ENCODE results near the gene GLIS1. TPM values are rescaled to one million over a fixed set of nuclear protein-coding genes. Genes with fewer than 3 reads are reported as not detected.

The GLIS1 gene
- total RNA-seq, 1 donor from 2014 or later = 0.07 TPM

DNA sequence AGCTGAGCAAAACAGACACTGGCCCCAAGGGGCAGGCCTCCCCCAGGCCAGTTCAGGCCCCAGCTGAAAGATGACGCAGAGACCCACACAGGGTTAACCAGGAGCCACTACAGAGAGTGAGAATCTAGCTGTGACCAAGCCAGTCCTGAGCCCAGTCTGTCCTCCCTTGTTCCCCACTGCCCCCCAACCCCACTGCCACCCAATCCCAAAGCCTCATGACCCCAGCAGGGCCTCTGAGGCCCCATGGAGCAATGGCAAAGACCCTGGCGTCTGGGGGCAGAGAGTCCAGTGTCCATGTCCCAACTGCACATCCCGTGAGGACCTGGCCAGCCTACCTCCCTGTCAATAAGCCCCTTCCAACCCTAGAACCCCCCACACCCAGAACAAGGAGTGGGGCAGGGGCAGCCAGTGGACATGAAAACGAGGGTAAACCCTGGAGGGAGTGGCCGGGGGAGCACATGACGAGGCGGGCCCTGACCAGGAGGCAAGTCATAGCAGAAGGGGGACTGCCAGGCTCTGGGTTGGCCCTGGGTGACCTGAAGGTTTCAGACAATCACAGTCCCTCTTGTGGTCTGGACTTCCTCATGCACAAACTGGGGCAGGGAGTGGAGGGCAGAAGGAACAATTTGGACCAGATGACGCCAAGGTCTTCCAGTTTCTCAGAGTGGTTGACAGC is 100.5 kb downstream of the GLIS1 start:
- Histone ChIP-seq H3K9ac (ENCODE audit: low read length) (no peak overlapping the region), H3K79me2 (ENCODE audit: insufficient read depth, low read length) (peaks cover 69% of the 10 kb centered on the region), H3K9me3 (ENCODE audit: insufficient read depth, low read depth, low read length) (no peaks in the 10 kb centered on the region), H3K27ac (ENCODE audit: low read depth, low read length) (no peak overlapping the region), H3K4me2 (ENCODE audit: low read length) (no peak overlapping the region), H3K4me1 (ENCODE audit: insufficient read depth, low read length) (peaks cover 11% of the 10 kb centered on the region), H3K36me3 (ENCODE audit: insufficient read depth, low read length) (no peaks in the 10 kb centered on the region), H3K4me3 (ENCODE audit: insufficient read depth, low read depth, low read length) (no peak overlapping the region), H2AFZ (ENCODE audit: low read depth, low read length) (no peak overlapping the region), H3K27me3 (ENCODE audit: insufficient read depth, low read length) (no peaks in the 10 kb centered on the region), H4K20me1 (ENCODE audit: insufficient read depth, low read length) (peaks cover 99% of the 10 kb centered on the region)
- no peak for TF ChIP-seq EZH2 (IDR thresholded peaks at IDR 0.05; ENCODE audit: insufficient read depth, low read length)
- TF ChIP-seq, protein P1, sequence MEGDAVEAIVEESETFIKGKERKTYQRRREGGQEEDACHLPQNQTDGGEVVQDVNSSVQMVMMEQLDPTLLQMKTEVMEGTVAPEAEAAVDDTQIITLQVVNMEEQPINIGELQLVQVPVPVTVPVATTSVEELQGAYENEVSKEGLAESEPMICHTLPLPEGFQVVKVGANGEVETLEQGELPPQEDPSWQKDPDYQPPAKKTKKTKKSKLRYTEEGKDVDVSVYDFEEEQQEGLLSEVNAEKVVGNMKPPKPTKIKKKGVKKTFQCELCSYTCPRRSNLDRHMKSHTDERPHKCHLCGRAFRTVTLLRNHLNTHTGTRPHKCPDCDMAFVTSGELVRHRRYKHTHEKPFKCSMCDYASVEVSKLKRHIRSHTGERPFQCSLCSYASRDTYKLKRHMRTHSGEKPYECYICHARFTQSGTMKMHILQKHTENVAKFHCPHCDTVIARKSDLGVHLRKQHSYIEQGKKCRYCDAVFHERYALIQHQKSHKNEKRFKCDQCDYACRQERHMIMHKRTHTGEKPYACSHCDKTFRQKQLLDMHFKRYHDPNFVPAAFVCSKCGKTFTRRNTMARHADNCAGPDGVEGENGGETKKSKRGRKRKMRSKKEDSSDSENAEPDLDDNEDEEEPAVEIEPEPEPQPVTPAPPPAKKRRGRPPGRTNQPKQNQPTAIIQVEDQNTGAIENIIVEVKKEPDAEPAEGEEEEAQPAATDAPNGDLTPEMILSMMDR (IDR thresholded peaks at IDR 0.05; ENCODE audit: insufficient read depth, low read depth, low read length) = no peak
- no peak overlapping the region for H3K4me3 Mint-ChIP-seq (ENCODE audit: unreplicated experiment)
- H3K36me3 Mint-ChIP-seq (ENCODE audit: low read depth, unreplicated experiment) = no peaks in the 10 kb centered on the region
- FAIRE-seq (no peak), DNase-seq (ENCODE audit: low read depth) (no peak)
- no peak overlapping the region for H3K27ac Mint-ChIP-seq (ENCODE audit: unreplicated experiment)
- H3K9me3 Mint-ChIP-seq (ENCODE audit: unreplicated experiment) = peaks cover 2% of the 10 kb centered on the region
- H3K27me3 Mint-ChIP-seq (ENCODE audit: low read depth, unreplicated experiment) = peaks cover 35% of the 10 kb centered on the region
- no peaks in the 10 kb centered on the region for H3K4me1 Mint-ChIP-seq (ENCODE audit: low read depth, unreplicated experiment)

DNA sequence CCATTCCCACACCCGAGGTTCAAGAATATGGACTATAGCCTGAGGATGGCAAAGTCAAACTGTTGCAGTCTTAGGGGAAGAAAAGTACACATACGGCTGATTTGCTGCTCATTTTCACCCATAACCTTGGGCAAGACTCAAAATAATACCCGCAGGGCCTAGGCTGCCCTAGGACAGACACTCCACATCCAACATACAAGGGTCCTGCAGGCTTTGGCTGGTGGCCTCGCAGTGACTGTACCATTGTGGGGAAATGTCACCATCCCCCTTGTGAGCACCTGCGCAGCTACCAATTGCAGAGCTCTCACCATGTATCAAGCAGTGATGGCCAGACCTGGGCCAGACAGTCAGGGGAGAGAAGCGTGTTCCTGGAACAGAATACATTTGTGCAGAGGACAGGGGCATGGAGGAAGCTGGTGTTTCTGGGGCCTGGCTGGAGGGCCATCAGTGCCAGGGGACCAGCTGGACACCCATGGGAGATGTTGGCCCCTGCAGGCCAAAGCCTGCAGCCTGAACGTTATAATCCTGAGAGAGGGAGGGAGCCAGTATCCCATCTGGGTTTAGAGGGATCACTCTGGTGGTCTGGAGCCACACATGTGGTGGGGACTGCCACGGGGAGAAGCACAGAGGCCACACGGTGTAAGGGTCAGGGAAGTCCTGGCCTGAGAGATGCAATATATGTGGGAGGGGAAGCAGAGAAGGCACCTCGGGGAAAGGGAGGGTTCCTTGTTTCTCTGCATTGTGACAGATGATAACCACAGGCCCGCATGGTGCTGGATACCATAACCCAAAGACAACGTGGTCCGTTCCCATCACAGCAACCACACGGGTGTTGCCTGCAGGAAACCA is 101.2 kb downstream of the GLIS1 start:
- peaks cover 32% of the 10 kb centered on the region for H3K27me3 Mint-ChIP-seq (ENCODE audit: low read depth, unreplicated experiment)
- Histone ChIP-seq H3K9ac (ENCODE audit: low read length) (no peak overlapping the region), H3K4me1 (ENCODE audit: insufficient read depth, low read length) (peaks cover 11% of the 10 kb centered on the region), H3K4me3 (ENCODE audit: insufficient read depth, low read depth, low read length) (no peak overlapping the region), H2AFZ (ENCODE audit: low read depth, low read length) (no peak overlapping the region), H4K20me1 (ENCODE audit: insufficient read depth, low read length) (peaks cover 99% of the 10 kb centered on the region), H3K36me3 (ENCODE audit: insufficient read depth, low read length) (no peaks in the 10 kb centered on the region), H3K4me2 (ENCODE audit: low read length) (no peak overlapping the region), H3K79me2 (ENCODE audit: insufficient read depth, low read length) (peaks cover 62% of the 10 kb centered on the region), H3K9me3 (ENCODE audit: insufficient read depth, low read depth, low read length) (no peaks in the 10 kb centered on the region), H3K27ac (ENCODE audit: low read depth, low read length) (no peak overlapping the region), H3K27me3 (ENCODE audit: insufficient read depth, low read length) (no peaks in the 10 kb centered on the region)
- H3K4me1 Mint-ChIP-seq (ENCODE audit: low read depth, unreplicated experiment) = no peaks in the 10 kb centered on the region
- no peaks in the 10 kb centered on the region for H3K36me3 Mint-ChIP-seq (ENCODE audit: low read depth, unreplicated experiment)
- FAIRE-seq (no peak), DNase-seq (ENCODE audit: low read depth) (no peak)
- H3K27ac Mint-ChIP-seq (ENCODE audit: unreplicated experiment) = no peak overlapping the region
- peaks cover 2% of the 10 kb centered on the region for H3K9me3 Mint-ChIP-seq (ENCODE audit: unreplicated experiment)
- no peak overlapping the region for H3K4me3 Mint-ChIP-seq (ENCODE audit: unreplicated experiment)
- TF ChIP-seq, protein P1 (IDR thresholded peaks at IDR 0.05; ENCODE audit: insufficient read depth, low read depth, low read length) = no peak
- no peak for TF ChIP-seq EZH2 (IDR thresholded peaks at IDR 0.05; ENCODE audit: insufficient read depth, low read length)
